Measurements from ENCODE around the gene DNAH10. TPM values are rescaled to one million over a fixed set of nuclear protein-coding genes. Genes with fewer than 3 reads are reported as not detected.
"Not testable (repeated sequence)": the region's sequence is repeated elsewhere in the genome, so short reads cannot be mapped to it uniquely, and the experiment has no call there.

DNAH10 gene
- total RNA-seq, 1 donor from 2014 or later = 0.28 TPM

DNA sequence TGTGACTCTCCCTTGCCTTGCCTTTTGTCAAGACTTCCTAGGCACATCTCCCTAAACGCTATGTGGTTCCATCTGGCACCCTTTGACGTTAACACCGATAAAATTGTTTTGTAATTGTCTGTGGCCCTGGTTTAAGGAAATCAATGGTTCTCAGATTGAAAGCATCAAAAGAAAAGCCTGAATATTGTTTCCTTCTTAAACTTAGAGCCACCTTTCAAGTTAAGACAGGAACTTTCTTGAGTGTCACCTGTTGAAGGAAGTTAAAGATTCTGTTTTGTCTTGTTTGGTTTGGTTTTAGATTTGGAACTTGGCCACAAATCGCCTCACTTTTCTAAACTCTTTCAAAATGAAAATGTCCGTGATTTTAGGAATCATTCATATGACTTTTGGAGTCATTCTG lies 14.8 kb upstream of the DNAH10 start:
- ATAC-seq (no peak), DNase-seq (ENCODE audit: low spot score) (no peak)

DNA sequence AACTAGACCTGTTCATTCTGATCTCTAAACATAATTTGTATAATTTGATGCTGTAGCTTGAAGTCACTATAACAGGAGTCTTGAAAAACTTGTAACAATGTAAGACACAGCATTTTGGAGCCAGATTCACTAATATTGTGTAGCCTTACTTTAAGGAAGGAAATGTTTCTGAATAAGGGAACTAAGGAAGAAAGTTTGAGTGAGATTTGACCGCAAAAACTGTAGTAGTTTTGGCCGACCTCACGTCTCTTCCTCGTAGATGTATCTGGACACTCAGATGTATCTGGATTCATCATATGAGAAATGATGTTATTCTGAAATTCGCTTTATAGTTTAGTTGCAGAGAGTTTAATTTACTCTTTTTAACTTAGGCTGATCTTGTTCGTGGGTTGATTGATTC lies 13.9 kb upstream of the DNAH10 start:
- DNase-seq (ENCODE audit: low spot score) (no peak), ATAC-seq (no peak)

DNA sequence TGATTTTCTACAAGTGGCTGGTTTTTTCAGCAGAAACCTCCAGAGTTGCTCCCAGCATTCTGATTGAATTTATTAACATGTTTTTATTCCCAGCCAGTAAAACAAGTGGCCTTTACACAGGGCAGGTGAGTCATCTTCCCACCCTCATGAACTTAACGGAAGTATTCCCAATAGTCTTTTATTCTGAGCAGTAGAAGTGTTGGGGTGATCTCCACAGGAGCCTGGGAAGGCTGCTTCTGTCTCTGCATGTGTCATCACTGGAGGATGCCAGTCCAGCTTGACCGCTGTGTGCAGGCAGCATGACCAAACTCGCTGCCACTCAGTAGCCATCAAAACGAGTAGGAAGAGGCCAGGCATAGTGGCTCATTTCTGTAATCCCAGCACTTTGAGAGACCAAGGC lies 13.4 kb upstream of the DNAH10 start:
- no peak for DNase-seq (ENCODE audit: low spot score)
- ATAC-seq = no peak

DNA sequence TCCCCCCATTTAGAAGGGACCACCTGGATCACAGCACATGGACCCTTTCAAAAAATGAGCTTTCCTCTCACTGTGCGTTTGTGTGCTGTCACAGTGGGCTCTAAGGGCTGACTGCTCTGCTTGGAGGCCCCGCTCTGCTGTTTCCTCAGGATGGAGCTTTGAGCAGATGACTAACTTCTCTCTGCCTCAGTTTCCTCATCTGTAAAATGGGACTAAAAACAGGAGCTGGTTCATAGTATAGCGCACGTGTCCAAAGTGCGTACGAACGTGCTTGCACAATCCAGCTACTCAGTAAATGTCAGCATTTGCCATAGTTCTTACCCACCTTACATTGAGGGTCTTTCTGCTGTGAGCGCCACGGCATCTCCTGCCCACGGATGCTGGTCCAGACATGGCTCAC lies 12.7 kb upstream of the DNAH10 start:
- DNase-seq (ENCODE audit: low spot score) (no peak), ATAC-seq (no peak)

DNA sequence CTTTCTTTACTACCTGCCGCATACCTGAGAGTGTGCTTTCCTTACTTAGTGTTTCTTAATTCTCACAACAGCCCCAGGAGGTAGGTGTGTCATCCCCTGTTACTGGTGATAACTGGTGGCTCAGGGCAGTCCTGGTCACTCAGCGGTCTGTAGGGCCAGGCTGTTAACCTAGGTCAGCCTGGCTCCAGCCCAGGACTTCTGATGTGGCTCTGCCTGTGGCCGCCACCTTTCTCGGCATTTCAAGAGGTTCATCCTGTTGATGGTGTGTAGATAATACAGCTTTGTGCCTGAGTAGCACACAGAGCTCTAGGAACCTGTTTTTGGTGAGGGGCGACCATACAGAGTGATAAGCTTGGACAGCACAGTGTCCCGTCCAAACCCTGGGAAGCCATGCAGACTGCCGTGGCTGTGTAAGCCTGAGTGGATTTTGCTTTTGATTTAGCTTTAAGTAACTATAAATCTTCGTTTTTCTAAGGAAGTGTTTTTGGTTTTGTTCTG lies 11.9 kb upstream of the DNAH10 start:
- no peak for ATAC-seq
- no peak for DNase-seq (ENCODE audit: low spot score)

DNA sequence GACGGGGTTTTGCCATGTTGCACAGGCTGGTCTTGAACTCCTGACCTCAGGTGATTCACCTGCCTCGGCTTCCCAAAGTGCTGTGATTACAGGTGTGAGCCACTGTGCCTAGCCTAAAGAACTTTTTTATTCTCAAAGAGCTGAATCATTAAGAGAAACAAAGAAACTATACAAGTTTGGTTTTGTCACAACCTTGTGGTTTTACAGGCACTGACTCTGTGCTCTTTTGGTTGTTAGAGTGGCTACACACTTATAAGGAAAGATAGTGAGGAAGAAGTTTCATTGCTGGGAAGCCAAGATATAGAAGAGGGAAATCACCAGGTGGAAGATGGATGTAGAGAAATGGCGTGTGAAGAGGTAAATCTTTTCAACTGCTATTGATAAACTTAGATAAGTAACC lies 10.1 kb upstream of the DNAH10 start:
- no peak for ATAC-seq

DNA sequence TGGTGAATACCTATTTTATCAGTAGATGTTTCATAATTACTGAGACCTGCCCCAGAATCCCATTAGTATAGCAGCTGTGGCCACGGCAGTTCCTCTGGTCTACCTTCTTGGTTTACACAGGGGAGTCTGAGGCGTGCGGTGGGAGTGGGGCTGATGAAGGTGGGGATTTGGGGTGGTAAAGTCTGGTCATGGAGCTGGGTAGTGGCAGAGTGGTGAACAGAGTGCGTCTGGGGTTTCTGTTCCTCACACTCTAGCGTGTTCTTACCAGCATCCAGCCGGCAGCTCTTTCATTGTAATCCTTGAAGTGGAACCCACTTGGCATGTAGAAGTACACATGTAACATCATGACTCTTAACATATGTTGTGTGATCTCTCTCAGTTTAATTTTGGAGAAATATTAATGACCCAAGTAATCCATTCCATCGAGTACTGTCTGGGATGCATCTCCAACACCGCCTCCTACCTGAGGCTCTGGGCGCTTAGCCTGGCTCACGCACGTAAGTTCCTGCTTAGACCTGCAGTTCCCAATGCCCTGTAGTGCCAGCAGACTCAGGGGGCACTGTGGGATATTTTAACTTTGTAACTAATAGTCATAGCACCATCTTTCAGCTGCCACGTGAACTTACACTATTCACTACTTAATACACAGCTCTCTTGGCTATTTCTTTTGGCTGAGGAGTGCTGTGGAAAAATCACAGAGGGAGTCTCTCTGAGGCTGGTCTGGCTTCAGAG lies 7.9 kb upstream of the DNAH10 start:
- ATAC-seq = no peak
- no peak for DNase-seq (ENCODE audit: low spot score)

More for the DNA sequence above, 10.1 kb upstream of the DNAH10 start:
- DNase-seq (ENCODE audit: low spot score) = no peak

DNA sequence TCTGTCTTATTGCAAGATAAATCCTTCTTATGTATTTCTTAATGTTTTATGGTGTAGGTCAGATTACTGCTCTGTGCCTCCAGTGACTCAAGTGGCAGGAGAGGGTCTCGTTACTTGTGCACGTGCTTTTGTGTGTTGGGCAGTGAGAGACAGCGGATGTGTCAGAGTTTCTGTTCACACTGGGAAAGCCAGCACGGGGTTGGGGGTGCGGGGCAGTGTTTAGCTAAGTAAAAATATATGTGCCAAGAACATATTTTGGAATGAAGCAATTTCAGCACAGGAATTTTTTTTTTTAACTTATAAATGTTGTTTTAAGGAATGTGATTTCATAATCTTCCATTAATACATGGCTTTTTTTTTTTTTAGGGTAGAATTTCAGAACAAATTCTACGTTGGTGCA lies 4.5 kb upstream of the DNAH10 start:
- no peak for ATAC-seq
- no peak for DNase-seq (ENCODE audit: low spot score)

DNA sequence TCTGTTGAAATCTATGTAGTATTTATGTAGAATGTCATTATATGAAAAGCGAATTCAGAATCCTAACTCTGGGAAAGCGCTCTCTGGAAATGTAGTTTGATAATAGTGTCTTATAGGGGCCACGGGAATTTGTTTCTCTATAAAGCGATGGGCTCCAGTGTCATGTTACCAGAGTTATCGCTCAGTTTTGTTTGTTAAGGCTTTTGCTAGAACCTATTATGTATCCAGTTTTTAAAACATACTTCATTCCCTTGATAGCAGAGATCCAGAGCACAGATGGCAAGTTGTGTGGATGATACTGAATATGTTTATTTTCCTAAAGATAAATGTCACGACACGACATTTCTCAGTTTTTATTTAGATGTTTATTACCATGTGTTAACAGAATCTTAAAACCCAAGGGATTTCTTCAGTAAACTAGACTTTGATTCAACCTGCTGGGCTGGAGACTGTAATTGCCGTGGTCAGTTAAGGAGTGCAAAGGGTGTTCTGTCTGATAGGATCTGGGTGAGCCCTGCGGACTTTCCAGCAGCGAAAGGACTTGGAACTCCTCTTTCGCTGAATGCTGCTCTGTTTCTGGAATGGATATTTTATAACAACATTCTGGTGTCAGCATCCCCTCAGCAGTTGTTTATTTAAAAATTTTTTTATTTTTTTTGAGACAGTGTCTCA lies 1.7 kb upstream of the DNAH10 start:
- DNase-seq (ENCODE audit: low spot score) (no peak), ATAC-seq (no peak)

DNA sequence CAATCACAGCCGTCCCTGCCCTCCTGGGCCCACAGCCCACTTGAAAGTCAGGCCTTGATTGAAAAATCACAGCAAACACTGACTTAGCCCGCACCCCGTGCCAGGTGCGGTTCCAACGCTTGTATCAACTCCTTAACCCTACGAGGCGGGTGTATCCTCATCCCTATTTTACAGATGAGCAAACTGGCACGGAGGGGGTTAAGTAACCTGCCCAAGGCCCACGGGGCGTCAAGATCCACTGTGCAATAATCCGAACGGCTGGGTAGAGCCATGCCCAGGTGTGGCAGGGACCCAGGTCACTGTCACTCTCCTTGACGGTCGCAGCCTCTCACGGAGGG lies 583 bp downstream of the DNAH10 start:
- ATAC-seq = peak; percentile 21
- DNase-seq (ENCODE audit: low spot score) = no peak

DNA sequence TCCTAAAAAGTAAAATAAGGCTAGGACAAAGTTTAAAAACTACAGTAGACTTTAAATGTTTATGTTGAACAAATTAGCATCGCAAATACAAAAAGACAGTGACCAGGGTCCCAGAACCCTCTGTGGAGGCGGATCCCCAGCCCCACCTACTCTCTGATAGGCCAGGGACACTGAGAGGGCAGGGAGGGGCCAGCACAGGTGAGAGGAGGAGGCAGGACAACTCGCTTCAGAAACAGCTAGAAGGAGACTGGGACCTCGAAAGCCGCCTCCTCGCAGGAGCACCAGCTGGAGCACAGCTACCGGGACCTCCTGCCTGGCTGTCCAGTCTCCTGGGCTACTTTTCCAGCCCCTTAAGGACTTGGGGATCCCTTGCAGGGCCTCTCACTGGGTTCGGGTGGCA lies 992 bp downstream of the DNAH10 start:
- ATAC-seq = peak; percentile 32
- no peak for DNase-seq (ENCODE audit: low spot score)

DNA sequence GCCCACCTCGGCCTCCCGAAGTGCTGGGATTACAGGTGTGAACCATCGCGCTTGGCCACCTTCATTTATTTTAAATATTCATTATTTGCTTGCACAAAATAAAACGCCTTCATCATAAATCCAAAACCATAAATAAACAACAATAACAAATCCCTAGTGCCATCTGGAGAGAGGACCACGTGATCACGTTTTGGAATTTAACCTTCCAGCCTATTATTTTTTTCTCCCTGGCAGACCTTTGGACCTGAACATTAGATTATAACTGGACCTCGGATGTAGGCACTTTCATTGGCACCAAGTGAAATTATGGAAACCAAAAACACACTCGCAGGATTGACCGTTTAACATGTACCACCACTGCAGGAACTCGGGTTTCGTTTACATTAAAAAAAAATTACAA lies 2.0 kb downstream of the DNAH10 start:
- no peak for ATAC-seq
- no peak for DNase-seq (ENCODE audit: low spot score)

DNA sequence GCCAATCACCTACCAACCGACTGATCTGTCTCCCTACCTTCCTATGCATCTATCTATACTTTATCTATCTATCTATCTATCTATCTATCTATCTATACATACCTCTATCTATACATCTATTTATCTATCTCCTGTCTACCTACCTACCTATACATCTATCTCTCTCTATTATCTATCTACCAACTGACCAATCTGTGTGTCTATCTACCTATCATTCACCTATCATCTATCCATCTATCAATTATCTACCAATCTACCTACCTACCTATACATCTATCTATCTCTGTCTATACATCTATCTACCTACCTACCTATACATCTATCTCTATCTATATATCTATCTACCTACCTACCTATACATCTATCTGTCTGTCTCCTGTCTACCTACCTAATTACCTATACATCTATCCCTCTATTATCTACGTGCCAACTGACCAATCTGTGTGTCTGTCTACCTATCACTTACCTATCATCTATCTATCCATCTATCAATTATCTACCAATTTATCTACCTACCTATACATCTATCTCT lies 3.5 kb downstream of the DNAH10 start:
- ATAC-seq (no peak), DNase-seq (ENCODE audit: low spot score) (no peak)

DNA sequence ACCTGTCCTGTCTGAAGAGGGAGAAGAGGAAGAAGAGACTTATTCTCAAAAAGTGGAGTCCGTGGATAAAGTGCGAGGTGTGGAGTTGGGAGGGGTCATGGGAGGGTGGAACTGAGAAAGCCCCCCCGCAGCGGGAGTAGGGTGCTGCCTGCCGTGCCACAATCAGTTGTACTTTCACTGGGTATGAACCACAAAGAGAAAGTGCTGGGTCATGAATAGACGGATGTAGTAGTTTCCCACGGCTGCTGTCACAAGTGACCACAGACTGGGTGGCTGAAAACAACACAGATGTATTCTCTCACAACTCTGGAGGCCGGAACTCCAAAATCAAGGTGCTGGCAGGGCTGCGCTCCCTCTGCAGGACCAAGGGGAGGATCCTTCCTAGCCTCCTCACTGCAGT lies 5.5 kb downstream of the DNAH10 start:
- ATAC-seq = no peak
- DNase-seq (ENCODE audit: low spot score) = no peak

DNA sequence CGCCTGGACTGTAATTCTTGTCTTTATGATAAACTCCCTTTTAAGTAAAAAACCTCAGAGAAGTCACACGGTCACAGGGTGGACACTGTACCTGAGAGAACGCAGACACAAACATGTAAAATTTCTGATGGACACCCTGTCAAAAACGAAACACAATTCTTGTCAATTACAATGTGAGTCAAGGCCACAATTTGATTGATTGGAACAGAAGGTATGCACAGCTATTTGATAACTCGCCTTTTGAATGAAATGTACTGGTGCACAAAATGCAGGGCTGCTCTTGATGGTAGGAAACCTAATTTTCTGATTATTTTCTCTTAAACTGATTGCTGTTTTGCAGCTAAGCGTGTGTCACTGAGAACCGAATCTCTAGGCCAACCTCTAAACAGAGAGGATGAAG lies 9.2 kb downstream of the DNAH10 start:
- DNase-seq (ENCODE audit: low spot score) (no peak), ATAC-seq (no peak)

DNA sequence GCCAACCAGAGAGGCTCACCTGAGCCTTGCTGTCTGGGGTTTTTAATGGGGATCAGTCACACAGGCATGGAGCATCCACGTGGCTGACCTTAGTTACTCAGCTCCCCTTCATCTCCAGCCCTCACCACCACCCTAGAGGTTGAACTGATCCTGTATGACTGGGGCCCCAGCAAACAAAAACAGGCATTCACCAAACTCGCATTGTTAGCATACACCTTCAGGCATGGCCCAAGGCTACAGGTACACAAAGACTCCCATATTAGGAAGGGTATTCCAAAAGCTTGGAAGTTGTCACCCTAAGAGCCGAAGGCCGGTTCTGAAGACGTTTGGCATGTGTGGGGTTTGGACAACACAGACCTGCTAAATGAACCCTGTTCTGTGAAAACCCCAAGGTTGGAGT lies 10.0 kb downstream of the DNAH10 start:
- ATAC-seq (no peak), DNase-seq (ENCODE audit: low spot score) (no peak)

DNA sequence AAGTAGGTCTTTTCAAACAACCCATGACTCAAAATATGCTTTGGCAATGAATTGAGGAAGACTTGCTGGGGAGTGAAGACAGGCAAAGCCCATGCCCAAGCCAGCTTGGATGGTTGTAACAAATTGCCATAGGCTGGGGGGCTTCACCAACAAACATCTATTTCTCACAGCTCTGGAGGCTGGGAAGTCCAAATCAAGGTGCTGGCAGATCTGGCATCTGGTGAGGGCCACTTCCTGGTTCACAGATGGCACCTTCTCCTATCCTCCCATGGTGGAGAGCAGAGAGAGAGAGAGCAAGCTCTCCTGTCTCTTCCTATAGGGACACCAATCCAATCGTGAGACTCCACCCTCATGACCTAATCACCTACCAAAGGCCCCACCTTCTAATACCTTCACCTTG lies 11.3 kb downstream of the DNAH10 start:
- DNase-seq (ENCODE audit: low spot score) = no peak
- no peak for ATAC-seq

DNA sequence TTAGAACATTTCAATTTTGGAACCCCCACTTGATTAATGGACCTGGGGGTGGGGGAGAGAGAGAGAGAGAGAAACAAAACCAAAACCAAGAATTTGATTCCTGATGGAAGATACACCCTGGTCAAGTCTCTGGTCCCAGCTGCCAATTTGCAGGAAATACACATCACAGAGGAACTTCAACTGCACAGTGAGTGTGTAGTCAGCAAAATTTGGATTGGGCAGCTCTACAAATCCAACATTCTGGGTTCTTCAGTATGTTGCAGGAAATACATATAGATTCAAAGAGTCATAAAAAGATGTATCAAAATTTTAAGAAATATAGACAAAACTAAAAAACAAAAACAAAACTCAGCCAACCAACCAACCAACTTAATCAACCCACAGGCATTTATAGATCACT lies 17.4 kb downstream of the DNAH10 start:
- DNase-seq (ENCODE audit: low spot score) = no peak

DNA sequence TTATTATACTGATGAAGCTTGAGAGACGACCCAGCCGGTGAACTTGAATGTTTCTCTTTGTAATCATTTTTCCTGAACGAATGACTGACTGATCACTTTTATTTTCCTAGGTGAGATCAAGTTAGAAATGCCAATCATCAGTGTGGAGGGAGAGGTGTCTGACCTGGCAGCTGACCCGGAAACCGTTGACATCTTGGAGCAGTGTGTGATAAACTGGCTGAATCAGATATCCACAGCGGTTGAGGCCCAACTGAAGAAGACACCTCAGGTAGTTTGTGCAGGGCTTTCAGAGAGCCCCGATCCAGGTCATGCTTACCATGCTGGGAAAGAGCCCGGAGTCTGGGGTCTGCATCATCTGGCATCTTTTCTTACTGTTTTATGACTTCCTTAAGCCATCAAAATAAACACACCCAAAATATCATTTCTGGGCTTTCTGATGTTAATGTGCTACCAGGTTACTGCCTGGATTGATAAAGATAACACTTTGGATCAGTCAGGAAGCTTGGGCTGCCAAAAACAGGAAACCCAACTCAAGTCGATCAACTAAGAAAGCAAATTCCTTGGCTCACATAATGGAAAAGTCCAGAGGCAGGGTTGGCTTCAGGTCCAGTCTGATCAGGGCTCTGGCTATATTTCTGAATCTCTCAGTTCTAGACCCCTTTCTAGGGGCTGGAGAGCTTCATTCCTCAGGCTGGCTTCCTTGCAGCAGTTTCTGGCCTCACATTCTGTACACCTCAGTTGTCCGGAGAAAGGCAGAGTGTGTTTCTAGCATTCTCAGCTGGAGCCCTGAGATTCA lies 21.1 kb downstream of the DNAH10 start:
- DNase-seq (ENCODE audit: low spot score) (no peak), ATAC-seq (no peak)

More for the DNA sequence above, 17.4 kb downstream of the DNAH10 start:
- ATAC-seq = no peak

DNA sequence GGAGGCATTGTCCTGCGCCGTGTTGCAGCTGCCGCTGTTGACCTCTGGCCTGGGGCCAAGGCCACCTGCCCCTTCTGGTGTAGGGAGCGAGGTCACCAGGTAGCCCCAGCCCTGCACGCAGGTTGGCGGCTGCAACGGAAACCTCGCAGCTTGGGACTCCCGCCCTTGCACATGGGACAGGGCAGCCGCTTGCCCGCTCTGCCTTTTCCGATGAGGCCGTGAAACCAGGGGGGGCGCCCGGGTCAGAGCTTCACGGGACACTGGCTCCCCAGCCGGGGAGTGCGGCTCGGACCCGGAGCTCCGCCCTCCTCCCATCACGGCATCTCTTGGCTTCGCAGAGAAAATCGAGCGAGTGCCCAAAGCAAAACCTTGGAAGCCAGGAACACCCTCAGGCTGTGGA lies 25.4 kb downstream of the DNAH10 start:
- no peak for ATAC-seq

DNA sequence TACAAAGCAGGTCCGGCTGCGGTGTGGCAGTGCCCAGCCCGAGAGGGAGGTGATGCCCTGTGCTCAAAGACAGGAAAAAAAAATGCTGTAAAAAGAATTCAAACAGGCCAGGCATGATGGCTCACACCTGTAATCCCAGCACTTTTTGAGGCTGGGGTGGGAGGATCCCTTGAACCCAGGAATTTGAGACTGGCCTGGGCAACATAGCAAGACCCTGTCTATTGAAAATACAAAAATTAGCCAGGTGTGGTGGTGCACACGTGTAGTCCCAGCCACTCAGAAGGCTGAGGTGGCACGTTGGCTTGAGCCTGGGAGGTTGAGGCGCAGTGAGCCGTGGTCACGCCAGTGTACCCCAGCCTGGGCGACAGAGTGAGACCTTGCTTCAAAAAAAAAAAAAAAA lies 26.4 kb downstream of the DNAH10 start:
- no peak for ATAC-seq

More for the DNA sequence above, 25.4 kb downstream of the DNAH10 start:
- DNase-seq (ENCODE audit: low spot score) = no peak

DNA sequence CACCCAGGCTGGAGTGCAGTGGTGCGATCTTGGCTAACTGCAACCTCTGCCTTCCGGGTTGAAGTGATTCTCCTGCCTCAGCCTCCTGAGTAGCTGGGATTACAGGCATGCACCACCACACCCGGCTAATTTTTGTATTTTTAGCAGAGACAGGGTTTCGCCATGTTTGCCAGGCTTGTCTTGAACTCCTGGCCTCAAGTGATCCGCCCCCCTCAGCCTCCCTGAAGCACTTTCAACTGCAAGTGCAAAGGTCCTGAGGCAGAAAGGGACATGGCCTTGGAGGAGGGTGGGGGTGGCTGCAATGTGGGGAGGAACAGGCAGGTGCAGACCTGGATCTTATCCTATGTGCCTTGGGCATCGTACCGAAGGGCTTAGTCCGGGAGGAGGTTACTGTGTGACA lies 27.3 kb downstream of the DNAH10 start:
- DNase-seq (ENCODE audit: low spot score) = not testable (repeated sequence)

More for the DNA sequence above, 26.4 kb downstream of the DNAH10 start:
- DNase-seq (ENCODE audit: low spot score) = no peak

More for the DNA sequence above, 27.3 kb downstream of the DNAH10 start:
- not testable (repeated sequence) for ATAC-seq
